Ascending aorta (tissue), 2 donors: ENCODE measurements around the gene LIME1. TPM values are rescaled to one million over a fixed set of nuclear protein-coding genes. Genes with fewer than 3 reads are reported as not detected.

Experiments
- DNase-seq, 2 donors: peaks; one replicate each; pipeline ENCODE4 v3.0.0-alpha.2; 2019; ENCODE audit warnings: low spot score in 2 of 2
- H3K27ac ChIP-seq, 2 donors: fragments of 200-600 bp; sonication (generic); one replicate each; pipeline ENCODE4 v1.5.1; 2016 to 2017; ENCODE audit warnings: mild to moderate bottlenecking in 1 of 2
- H3K27me3 ChIP-seq: fragments of 200-600 bp; sonication (generic); one replicate; pipeline ENCODE4 v1.5.1; 2017
- H3K36me3 ChIP-seq, 2 donors: fragments of 200-600 bp; sonication (generic); one replicate each; pipeline ENCODE4 v1.5.1; 2016
- H3K4me1 ChIP-seq, 2 donors: fragments of 200-600 bp; sonication (generic); one replicate each; pipeline ENCODE4 v1.5.1; 2016 to 2017; ENCODE audit warnings: mild to moderate bottlenecking in 1 of 2
- H3K4me3 ChIP-seq, 2 donors: fragments of 200-600 bp; sonication (generic); one replicate each; pipeline ENCODE4 v1.5.1; 2016 to 2017; ENCODE audit warnings: mild to moderate bottlenecking in 1 of 2
- H3K9me3 ChIP-seq, 2 donors: fragments of 200-600 bp; sonication (generic); one replicate each; pipeline ENCODE4 v1.5.1; 2016
- intact Hi-C: fragments of 100-400 bp; cut with DNase I; formaldehyde crosslinking; loops from one replicate; pipeline ENCODE4 v1.15.1; 2023
- total RNA-seq: library from RNA; depleted of rRNA; stranded (reverse); fragments of >200 nt; gene quantifications from one replicate; pipeline ENCODE4 v1.1.0, GENCODE V29; 2016
- TF ChIP-seq, protein P1 (sequence below), 3 experiments: fragments of 200-600 bp in 2 of 3; fragments of 450-650 bp in 1 of 3; sonication (generic) in 2 of 3; IDR thresholded peaks; one replicate each; pipeline ENCODE4 v1.5.1; 2016 to 2019; ENCODE audit warnings: antibody characterized with exemption in 3 of 3, mild to moderate bottlenecking in 1 of 3, moderate library complexity in 1 of 3

LIME1 gene
- total RNA-seq, 1 donor from 2014 or later, result 7.3 TPM

DNA sequence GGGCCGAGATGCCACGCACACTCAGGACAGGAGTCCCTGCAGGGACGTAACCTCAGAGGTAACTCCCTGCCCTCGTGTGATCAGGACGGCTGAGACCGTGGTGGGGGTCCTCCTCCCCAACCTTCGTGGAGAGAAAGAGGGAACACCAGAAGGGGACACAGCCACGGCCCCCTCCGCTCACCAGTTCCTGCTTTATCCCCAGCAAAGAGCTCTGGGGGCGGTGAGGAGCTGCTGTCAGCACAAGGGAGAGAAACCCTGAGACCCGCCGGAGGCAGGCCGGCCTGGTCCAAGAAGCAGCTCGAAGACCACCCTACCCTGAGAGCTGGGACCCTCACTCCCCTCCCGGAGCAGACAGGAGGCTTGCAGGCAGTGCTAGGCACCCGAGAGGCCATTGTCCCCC is 47.5 kb downstream of the LIME1 start:
- no peaks in the 10 kb centered on the region for H3K9me3 ChIP-seq
- no peak overlapping the region for H3K27ac ChIP-seq
- H3K27me3 ChIP-seq, result no peaks in the 10 kb centered on the region
- no peaks in the 10 kb centered on the region for H3K4me1 ChIP-seq
- H3K4me3 ChIP-seq, result no peak overlapping the region
- TF ChIP-seq, protein P1, sequence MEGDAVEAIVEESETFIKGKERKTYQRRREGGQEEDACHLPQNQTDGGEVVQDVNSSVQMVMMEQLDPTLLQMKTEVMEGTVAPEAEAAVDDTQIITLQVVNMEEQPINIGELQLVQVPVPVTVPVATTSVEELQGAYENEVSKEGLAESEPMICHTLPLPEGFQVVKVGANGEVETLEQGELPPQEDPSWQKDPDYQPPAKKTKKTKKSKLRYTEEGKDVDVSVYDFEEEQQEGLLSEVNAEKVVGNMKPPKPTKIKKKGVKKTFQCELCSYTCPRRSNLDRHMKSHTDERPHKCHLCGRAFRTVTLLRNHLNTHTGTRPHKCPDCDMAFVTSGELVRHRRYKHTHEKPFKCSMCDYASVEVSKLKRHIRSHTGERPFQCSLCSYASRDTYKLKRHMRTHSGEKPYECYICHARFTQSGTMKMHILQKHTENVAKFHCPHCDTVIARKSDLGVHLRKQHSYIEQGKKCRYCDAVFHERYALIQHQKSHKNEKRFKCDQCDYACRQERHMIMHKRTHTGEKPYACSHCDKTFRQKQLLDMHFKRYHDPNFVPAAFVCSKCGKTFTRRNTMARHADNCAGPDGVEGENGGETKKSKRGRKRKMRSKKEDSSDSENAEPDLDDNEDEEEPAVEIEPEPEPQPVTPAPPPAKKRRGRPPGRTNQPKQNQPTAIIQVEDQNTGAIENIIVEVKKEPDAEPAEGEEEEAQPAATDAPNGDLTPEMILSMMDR (IDR thresholded peaks at IDR 0.05), result no peak
- no peaks in the 10 kb centered on the region for H3K36me3 ChIP-seq
- no peak for DNase-seq
- intact Hi-C loops, result no loop called here

DNA sequence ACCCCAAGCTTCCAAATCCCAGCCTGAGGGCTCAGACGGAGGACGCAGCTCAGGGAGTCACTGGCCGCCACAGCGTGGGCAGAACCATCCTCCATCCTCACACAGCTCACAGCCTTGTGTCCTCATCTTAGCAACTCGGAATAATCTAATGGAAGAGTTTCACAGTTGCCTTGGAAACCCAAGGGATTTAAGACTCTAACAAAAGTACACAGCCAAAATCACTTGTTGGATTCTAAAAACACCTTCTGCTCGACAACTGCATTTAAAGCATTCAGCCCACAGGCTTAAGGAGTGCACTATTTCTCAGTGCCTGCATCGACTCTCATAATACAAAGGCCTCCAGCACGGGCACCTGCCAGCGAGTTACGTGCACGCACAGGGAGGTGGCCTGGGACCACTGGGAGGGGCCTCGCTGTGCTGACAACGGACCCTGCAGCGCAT is 49.2 kb downstream of the LIME1 start:
- TF ChIP-seq, protein P1 (IDR thresholded peaks at IDR 0.05), result no peak
- H3K4me1 ChIP-seq, result no peaks in the 10 kb centered on the region
- H3K36me3 ChIP-seq, result peaks cover 9 to 15% of the 10 kb centered on the region in 2 donors
- DNase-seq, result no peak
- intact Hi-C loops, result loop anchor here (2.0 kb wide), 2 partner anchors 79 to 187 kb away; partner anchors contain the start of gene TPD52L2
- H3K9me3 ChIP-seq, result no peaks in the 10 kb centered on the region
- no peaks in the 10 kb centered on the region for H3K27me3 ChIP-seq
- H3K27ac ChIP-seq, result no peak overlapping the region
- no peak overlapping the region for H3K4me3 ChIP-seq

DNA sequence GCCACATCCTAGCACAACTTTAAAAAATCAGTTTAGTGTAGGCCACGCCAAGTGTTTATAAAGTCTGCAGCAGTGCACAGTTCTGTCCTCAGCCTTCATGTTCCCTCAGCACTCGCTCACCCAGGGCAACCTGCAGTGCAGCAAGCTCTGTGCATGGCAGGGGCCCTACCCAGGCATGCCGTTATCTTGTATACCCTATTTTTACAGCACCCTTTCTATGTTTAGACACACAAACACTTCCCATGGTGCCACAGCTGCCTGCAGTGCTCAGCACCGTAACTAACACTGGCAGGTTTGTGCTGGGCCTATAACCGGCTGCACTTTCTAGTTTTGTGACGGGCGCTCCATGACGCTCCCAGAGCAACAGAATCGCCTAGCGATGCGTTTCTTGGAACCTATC is 50.8 kb downstream of the LIME1 start:
- Histone ChIP-seq H3K4me1 (no peaks in the 10 kb centered on the region), H3K4me3 (no peak overlapping the region), H3K36me3 (peaks cover 9 to 15% of the 10 kb centered on the region in 2 donors), H3K27ac (no peak overlapping the region), H3K27me3 (no peaks in the 10 kb centered on the region), H3K9me3 (no peaks in the 10 kb centered on the region)
- intact Hi-C loops, result loop anchor here (2.0 kb wide), 2 partner anchors 77 to 185 kb away; partner anchors contain the start of gene TPD52L2
- no peak for DNase-seq
- TF ChIP-seq, protein P1 (IDR thresholded peaks at IDR 0.05), result no peak

GRCh38 chr20:63787749-63788148 is 51.3 kb downstream of the LIME1 start:
- no peak for DNase-seq
- Histone ChIP-seq H3K9me3 (no peaks in the 10 kb centered on the region), H3K4me3 (no peak overlapping the region), H3K27me3 (no peaks in the 10 kb centered on the region), H3K27ac (no peak overlapping the region), H3K4me1 (no peaks in the 10 kb centered on the region), H3K36me3 (peaks cover 9 to 15% of the 10 kb centered on the region in 2 donors)
- TF ChIP-seq, protein P1 (IDR thresholded peaks at IDR 0.05), result no peak
- intact Hi-C loops, result loop anchor here (2.0 kb wide), 2 partner anchors 77 to 185 kb away; partner anchors contain the start of gene TPD52L2

Other genes with a start within 250 kb of the LIME1 start
- 1.1 TPM for gene EEF1A2, start 237.6 kb upstream of the LIME1 start, total RNA-seq
- gene PPDPF, start 215.9 kb upstream of the LIME1 start, total RNA-seq, result 242 TPM
- not detected for gene PTK6, start 199.3 kb upstream of the LIME1 start, total RNA-seq
- not detected for gene SRMS, start 188.9 kb upstream of the LIME1 start, total RNA-seq
- gene FNDC11, start 182.5 kb upstream of the LIME1 start, total RNA-seq, result not detected
- 58.1 TPM for gene HELZ2, start 162.4 kb upstream of the LIME1 start, total RNA-seq
- gene GMEB2, start 109.6 kb upstream of the LIME1 start, total RNA-seq, result 14.0 TPM
- gene STMN3, start 83.2 kb upstream of the LIME1 start, total RNA-seq, result 37.0 TPM
- gene RTEL1, start 78.4 kb upstream of the LIME1 start, total RNA-seq, result 80.6 TPM
- gene TNFRSF6B, start 40.0 kb upstream of the LIME1 start, total RNA-seq, result 119 TPM
- gene ARFRP1, start 28.7 kb upstream of the LIME1 start, total RNA-seq, result 50.8 TPM
- gene ZGPAT, start 28.6 kb upstream of the LIME1 start, total RNA-seq, result 42.4 TPM
- gene SLC2A4RG, start 3.1 kb downstream of the LIME1 start, total RNA-seq, result 114 TPM
- gene ZBTB46, start 94.6 kb downstream of the LIME1 start, total RNA-seq, result 39.5 TPM
- not detected for gene ABHD16B, start 124.8 kb downstream of the LIME1 start, total RNA-seq
- 161 TPM for gene TPD52L2, start 128.6 kb downstream of the LIME1 start, total RNA-seq
- 42.9 TPM for gene DNAJC5, start 158.5 kb downstream of the LIME1 start, total RNA-seq
- 95.4 TPM for gene UCKL1, start 219.8 kb downstream of the LIME1 start, total RNA-seq
- 17.5 TPM for gene ZNF512B, start 233.3 kb downstream of the LIME1 start, total RNA-seq
- not detected for gene SAMD10, start 243.0 kb downstream of the LIME1 start, total RNA-seq
- 33.5 TPM for gene PRPF6, start 244.5 kb downstream of the LIME1 start, total RNA-seq